ENCODE data around the gene MXRA7.

The MXRA7 gene

DNA sequence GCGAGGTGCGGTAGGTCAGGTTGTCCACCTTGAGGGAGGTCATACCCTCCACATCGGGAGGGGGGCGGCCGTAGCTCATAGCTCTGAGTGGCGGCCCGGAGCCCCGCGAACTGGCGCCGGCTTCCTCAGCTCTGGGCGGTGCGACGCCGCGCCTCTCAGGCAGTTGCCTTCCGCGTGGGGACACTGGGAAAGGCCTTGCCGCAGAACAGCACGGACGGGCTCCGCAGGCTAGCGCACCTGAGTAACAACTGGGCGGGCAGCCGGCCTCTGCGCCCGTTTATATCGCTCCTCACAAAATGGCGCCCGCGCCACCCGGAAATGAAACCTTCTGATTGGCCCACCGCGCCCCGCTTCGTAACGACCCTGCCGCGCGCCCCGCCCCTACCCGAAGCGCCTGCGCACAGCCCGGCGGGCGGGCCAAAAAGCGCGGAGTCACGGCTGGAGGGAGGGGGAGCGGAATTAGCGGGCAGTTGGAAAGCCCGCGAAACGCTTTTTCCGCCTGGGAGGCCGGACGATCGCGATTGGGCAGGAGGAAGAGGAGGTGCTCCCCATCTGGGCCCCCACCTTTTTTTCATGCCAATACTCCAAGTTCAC, 26.4 kb upstream of the MXRA7 start, which contains the start of gene SRSF2:
SRSF2 (minus strand) TSS at position 250 of the 594 bp plus-strand sequence; CDS start at position 79, 171 bp downstream.
- H3K9ac ChIP-seq = peak within 1 kb of the TSS; percentile 94 to 100 (median 99)
- H4K20me1 ChIP-seq = peaks cover 38 to 49% (median 45%) of the 10 kb centered on the region in 11 experiments; a peak in 21 of 22 replicates
- peak within 1 kb of the TSS; percentile 81 to 99 (median 95) for H3K4me3 ChIP-seq
- H3K27ac ChIP-seq = peak within 1 kb of the TSS; percentile 87 to 99 (median 98)
- H3K4me1 ChIP-seq = peaks cover 36 to 52% (median 43%) of the 10 kb centered on the region in 10 experiments
- no peak for TF ChIP-seq Cebpa-rat (IDR thresholded peaks at IDR 0.05)
- peak within 1 kb of the TSS; percentile 86 to 97 (median 95) for H3K4me2 ChIP-seq
- H3K9me3 ChIP-seq (replicated peaks in 1 of 11) = peaks cover 0 to 9% (median 0%) of the 10 kb centered on the region in 11 experiments; a peak in 3 of 22 replicates
- H3K36me3 ChIP-seq = peaks cover 42 to 61% (median 50%) of the 10 kb centered on the region in 11 experiments
- no peaks in the 10 kb centered on the region for H3K27me3 ChIP-seq

DNA sequence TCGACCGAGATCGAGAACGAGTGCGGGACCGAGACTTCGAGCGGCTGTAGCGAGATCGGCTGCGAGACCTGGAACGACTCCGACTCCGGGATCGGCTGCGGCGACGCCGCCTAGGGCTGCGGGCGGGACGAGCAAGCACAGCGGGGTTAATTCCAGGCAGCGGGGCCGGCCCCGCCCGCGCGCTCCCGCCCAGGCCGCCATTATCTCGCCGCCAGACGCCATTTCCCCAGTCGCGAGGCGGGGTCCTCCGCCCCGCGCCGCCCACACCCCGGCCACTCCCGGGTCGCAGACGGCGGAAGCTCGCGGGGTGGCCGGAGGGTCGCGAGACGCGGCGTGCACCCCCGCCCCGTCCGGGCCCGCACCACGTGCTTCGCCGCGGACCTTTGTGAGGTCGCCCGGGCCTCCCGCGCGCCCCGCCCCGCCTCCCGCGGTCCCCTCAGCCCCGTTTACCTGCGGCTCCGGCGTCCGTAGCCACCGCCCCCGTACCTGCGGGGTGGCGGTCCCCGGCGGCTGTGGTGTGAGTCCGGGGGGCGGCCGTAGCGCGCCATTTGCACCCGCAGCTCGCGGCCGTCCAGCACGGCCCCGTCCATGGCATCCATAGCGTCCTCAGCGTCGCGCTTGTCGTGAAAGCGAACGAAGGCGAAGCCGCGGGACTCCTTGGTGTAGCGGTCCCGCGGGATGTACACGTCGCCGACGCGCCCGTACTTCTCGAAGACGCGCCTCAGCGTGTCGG, 25.8 kb upstream of the MXRA7 start:
- Histone ChIP-seq H3K4me2 (peak overlapping the region; percentile 75 to 97 (median 91)), H3K4me1 (peaks cover 42 to 58% (median 50%) of the 10 kb centered on the region in 10 experiments), H3K27ac (peak overlapping the region; percentile 87 to 99 (median 98)), H3K27me3 (no peaks in the 10 kb centered on the region), H3K9me3 (replicated peaks in 1 of 11) (peaks cover 0 to 9% (median 0%) of the 10 kb centered on the region in 11 experiments; a peak in 3 of 22 replicates), H3K4me3 (peak overlapping the region; percentile 81 to 99 (median 95)), H3K9ac (peak overlapping the region; percentile 94 to 100 (median 99)), H3K36me3 (peaks cover 48 to 61% (median 50%) of the 10 kb centered on the region in 11 experiments), H4K20me1 (peaks cover 45 to 55% (median 52%) of the 10 kb centered on the region in 11 experiments; a peak in 21 of 22 replicates)
- TF ChIP-seq Cebpa-rat (IDR thresholded peaks at IDR 0.05) = no peak

DNA sequence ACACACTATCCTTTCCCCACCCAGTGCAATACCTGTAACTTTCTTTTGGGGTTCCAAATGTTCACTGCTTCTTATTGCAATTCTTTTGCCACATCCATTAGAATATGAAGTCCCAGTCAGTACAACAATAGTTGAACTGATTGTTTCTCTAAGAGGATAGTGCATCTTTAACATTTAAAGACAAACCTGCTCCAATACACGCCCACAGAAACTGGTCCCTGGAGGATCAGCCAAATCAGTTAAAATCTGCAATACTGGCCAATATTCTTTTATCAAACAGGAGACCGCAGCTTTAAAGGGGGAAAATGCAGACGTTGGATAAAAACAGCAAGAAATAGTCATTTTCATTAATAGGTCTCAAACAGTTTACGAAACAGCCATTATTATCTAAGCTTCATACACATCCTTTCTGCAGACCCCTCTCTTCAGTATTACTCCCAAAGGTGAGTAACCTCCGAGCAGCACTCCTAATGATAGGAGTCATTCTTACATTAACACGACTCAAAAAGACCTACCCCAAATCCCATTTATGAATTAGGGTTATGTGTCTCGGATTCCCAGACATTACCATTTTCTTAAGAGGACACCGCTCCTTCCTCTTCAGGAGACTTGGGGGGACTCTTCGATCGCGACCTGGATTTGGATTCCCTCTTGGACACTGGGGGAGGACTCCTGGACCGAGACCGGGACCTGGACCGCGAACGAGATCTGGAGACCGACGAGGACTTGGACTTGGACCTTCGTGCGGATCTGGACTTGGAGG, 25.0 kb upstream of the MXRA7 start:
- H3K4me3 ChIP-seq = peak overlapping the region; percentile 81 to 99 (median 95)
- H4K20me1 ChIP-seq = peaks cover 50 to 63% (median 58%) of the 10 kb centered on the region in 11 experiments; a peak in 21 of 22 replicates
- peak overlapping the region; percentile 75 to 97 (median 91) for H3K4me2 ChIP-seq
- TF ChIP-seq Cebpa-rat (IDR thresholded peaks at IDR 0.05) = no peak
- H3K27ac ChIP-seq = peak overlapping the region; percentile 87 to 99 (median 98)
- H3K36me3 ChIP-seq = peaks cover 52 to 61% (median 56%) of the 10 kb centered on the region in 11 experiments
- peaks cover 0 to 9% (median 0%) of the 10 kb centered on the region in 11 experiments; a peak in 3 of 22 replicates for H3K9me3 ChIP-seq (replicated peaks in 1 of 11)
- H3K27me3 ChIP-seq = no peaks in the 10 kb centered on the region
- H3K4me1 ChIP-seq = peaks cover 50 to 66% (median 57%) of the 10 kb centered on the region in 10 experiments
- peak overlapping the region; percentile 94 to 100 (median 99) for H3K9ac ChIP-seq

DNA sequence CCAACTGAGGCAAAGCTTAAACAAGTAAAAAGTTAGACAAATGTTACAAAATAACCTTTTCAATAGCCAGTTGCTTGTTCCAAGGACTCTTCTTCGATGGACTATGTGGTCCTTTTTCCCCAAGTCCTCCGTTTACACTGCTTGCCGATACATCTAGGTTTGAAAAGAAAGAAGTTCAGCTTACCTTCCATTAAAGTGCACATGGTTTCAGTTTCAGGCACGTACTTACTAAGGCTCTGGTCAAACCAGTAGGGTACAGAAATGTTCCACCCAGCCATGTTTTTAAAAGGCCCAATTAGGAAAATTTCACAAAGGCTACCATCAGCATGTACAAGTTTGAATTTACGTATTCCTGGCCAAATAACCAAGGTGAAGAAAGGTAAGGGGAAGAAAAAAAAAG, 24.2 kb upstream of the MXRA7 start:
- H3K36me3 ChIP-seq = peaks cover 54 to 68% (median 62%) of the 10 kb centered on the region in 11 experiments
- TF ChIP-seq Cebpa-rat (IDR thresholded peaks at IDR 0.05) = no peak
- peaks cover 55 to 64% (median 58%) of the 10 kb centered on the region in 10 experiments for H3K4me1 ChIP-seq
- H3K4me3 ChIP-seq = peak overlapping the region; percentile 81 to 99 (median 95)
- H3K9me3 ChIP-seq (replicated peaks in 1 of 11) = peaks cover 0 to 9% (median 0%) of the 10 kb centered on the region in 11 experiments; a peak in 3 of 22 replicates
- peak overlapping the region; percentile 75 to 97 (median 91) for H3K4me2 ChIP-seq
- peaks cover 55 to 70% (median 65%) of the 10 kb centered on the region in 11 experiments; a peak in 21 of 22 replicates for H4K20me1 ChIP-seq
- peak overlapping the region; percentile 94 to 100 (median 99) for H3K9ac ChIP-seq
- no peaks in the 10 kb centered on the region for H3K27me3 ChIP-seq
- H3K27ac ChIP-seq = peak overlapping the region in 10 of 11 experiments; percentile 90 to 99 (median 98); a peak in 20 of 22 replicates

DNA sequence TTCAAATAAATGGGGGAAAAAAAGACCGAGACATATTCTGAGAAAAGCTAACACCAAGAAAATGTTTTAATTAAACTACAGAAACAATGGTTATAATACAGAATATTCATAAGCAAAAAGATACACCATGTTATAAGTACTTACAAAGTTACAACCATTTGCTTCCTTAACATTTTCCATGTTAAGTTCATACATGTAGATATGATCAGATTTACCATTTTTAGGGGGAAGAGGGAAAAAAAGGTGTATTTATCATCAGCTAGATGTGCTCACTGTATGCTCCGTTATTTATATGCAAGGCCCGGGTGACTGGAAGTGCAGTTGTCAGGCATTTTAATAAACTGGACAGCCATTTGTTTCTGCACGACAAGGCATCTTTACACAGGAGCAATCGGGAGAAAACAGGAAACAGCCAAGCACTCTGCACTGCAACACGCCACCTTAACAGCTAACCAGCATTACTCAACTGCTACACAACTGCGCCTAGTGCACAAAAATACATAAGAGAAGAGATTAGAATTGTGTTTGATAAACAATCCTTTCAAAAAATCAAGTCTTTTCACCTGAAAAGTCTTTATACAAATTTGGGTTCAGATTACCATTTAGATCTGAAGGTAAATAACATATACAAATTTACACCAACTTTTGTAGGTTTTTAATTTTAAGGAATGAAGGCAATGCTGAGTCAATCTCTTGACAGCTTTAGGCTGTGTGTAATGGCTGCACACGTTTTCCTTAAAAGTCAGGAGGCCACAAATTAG, 23.5 kb upstream of the MXRA7 start:
- Histone ChIP-seq H3K27me3 (no peaks in the 10 kb centered on the region), H3K4me2 (peak overlapping the region; percentile 75 to 97 (median 91)), H3K4me3 (peak overlapping the region; percentile 81 to 99 (median 95)), H3K9me3 (replicated peaks in 1 of 11) (peaks cover 0 to 9% (median 0%) of the 10 kb centered on the region in 11 experiments; a peak in 3 of 22 replicates), H3K4me1 (peaks cover 55 to 64% (median 58%) of the 10 kb centered on the region in 10 experiments), H3K36me3 (peaks cover 54 to 76% (median 69%) of the 10 kb centered on the region in 11 experiments), H3K27ac (peak overlapping the region in 10 of 11 experiments; percentile 90 to 99 (median 98); a peak in 20 of 22 replicates), H3K9ac (peak overlapping the region; percentile 94 to 100 (median 99); a peak in 21 of 22 replicates), H4K20me1 (peaks cover 59 to 78% (median 72%) of the 10 kb centered on the region in 11 experiments; a peak in 21 of 22 replicates)
- TF ChIP-seq Cebpa-rat (IDR thresholded peaks at IDR 0.05) = no peak

- no peaks in the 10 kb centered on the region for H3K27me3 ChIP-seq
- H3K9me3 ChIP-seq (replicated peaks in 1 of 11) = peaks cover 0 to 9% (median 0%) of the 10 kb centered on the region in 11 experiments; a peak in 3 of 22 replicates
- TF ChIP-seq Cebpa-rat (IDR thresholded peaks at IDR 0.05) = no peak
- H3K4me1 ChIP-seq = peaks cover 55 to 64% (median 58%) of the 10 kb centered on the region in 10 experiments
- H4K20me1 ChIP-seq = peaks cover 61 to 85% (median 78%) of the 10 kb centered on the region in 11 experiments; a peak in 21 of 22 replicates
- H3K9ac ChIP-seq = peak overlapping the region in 10 of 11 experiments; percentile 95 to 100 (median 99); a peak in 17 of 22 replicates
- H3K27ac ChIP-seq = peak overlapping the region in 7 of 11 experiments; percentile 96 to 99 (median 98); a peak in 5 of 22 replicates
- peaks cover 54 to 77% (median 69%) of the 10 kb centered on the region in 11 experiments for H3K36me3 ChIP-seq
- H3K4me2 ChIP-seq = peak overlapping the region; percentile 75 to 97 (median 91)
- peak overlapping the region; percentile 81 to 99 (median 95) for H3K4me3 ChIP-seq
These were observed 22.8 kb upstream of the MXRA7 start for GRCh38 chr17:76733618-76733957.

Data from BLaER1 treated with 17β-estradiol and CSF1 and Interleukin-3, amounts not matched to agents 10 nM and 100 nM (cell line).